Esophagus muscularis mucosa (tissue), 4 donors: Measurements from ENCODE around the gene DSCAML1.

ENCODE experiments used
- EP300 ChIP-seq: sonication (generic); formaldehyde crosslinking; IDR thresholded peaks from one replicate; pipeline ENCODE4 v1.6.1; 2017; ENCODE audit warnings: antibody characterized with exemption
- POLR2A ChIP-seq: fragments of 450-650 bp; IDR thresholded peaks from one replicate; pipeline ENCODE4 v1.6.1; 2017; ENCODE audit warnings: antibody characterized with exemption, moderate library complexity, mild to moderate bottlenecking, low read depth
- POLR2AphosphoS5 ChIP-seq, 2 donors: sonication (generic); formaldehyde crosslinking; IDR thresholded peaks; one replicate each; pipeline ENCODE4 v1.6.1; 2017; ENCODE audit warnings: antibody characterized with exemption in 2 of 2
- TF ChIP-seq, protein P1 (sequence below), 3 experiments: fragments of 200-600 bp in 2 of 3; fragments of 450-650 bp in 1 of 3; sonication (generic) in 2 of 3; IDR thresholded peaks; one replicate each; pipeline ENCODE4 v1.5.1; 2017 to 2019; ENCODE audit warnings: antibody characterized with exemption in 3 of 3, mild to moderate bottlenecking in 2 of 3, moderate library complexity in 1 of 3

DNA sequence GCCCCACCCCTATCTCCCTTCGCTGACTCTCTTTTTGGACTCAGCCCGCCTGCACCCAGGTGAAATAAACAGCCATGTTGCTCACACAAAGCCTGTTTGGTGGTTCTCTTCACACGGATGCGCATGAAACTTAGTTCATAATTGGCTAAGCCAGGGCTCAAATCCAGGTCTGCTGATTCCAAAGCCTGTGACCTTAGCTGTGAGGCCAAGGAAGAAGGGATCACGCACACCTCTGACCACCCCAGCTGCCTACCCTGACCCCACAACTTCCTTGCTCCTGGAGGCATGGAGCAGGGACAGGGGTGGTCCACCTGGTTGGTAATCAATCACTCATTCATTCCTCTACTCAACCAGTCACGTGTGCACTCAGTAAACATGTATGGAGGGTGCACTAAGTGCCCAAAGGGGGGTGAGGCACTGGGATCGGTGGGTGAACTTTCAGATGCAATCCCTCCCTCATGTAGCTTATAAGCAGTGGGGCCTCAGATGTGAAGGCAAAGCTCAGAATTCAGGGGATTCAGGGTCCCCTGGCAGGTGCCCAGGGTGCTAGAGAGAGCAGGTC is 17.3 kb upstream of the DSCAML1 start:
- TF ChIP-seq, protein P1, sequence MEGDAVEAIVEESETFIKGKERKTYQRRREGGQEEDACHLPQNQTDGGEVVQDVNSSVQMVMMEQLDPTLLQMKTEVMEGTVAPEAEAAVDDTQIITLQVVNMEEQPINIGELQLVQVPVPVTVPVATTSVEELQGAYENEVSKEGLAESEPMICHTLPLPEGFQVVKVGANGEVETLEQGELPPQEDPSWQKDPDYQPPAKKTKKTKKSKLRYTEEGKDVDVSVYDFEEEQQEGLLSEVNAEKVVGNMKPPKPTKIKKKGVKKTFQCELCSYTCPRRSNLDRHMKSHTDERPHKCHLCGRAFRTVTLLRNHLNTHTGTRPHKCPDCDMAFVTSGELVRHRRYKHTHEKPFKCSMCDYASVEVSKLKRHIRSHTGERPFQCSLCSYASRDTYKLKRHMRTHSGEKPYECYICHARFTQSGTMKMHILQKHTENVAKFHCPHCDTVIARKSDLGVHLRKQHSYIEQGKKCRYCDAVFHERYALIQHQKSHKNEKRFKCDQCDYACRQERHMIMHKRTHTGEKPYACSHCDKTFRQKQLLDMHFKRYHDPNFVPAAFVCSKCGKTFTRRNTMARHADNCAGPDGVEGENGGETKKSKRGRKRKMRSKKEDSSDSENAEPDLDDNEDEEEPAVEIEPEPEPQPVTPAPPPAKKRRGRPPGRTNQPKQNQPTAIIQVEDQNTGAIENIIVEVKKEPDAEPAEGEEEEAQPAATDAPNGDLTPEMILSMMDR (IDR thresholded peaks at IDR 0.05): no peak
- TF ChIP-seq POLR2A: no peak
- no peak for TF ChIP-seq EP300
- TF ChIP-seq POLR2AphosphoS5 (IDR thresholded peaks at IDR 0.05): no peak
